SU-DHL-6 (cell line): ENCODE measurements around the gene OXCT1.

Experiments used
- CTCF ChIP-seq: fragments of 200-600 bp; sonication (generic); IDR thresholded peaks from one replicate; pipeline ENCODE4 v1.5.1; 2017; ENCODE audit warnings: antibody characterized with exemption, mild to moderate bottlenecking, low read length, moderate library complexity; ENCODE audit not compliant: insufficient read depth, poor library complexity, severe bottlenecking
- EZH2phosphoT487 ChIP-seq: fragments of 200-600 bp; sonication (generic), shearing (Covaris generic); conservative IDR thresholded peaks from 2 replicates; pipeline ENCODE4 v1.6.1; 2018; ENCODE audit warnings: mild to moderate bottlenecking, antibody characterized with exemption, low read length, moderate library complexity, mixed read lengths

- TF ChIP-seq CTCF (no peak), EZH2phosphoT487 (no peak)
These were observed 1.6 kb upstream of the OXCT1 start for GRCh38 chr5:41871852-41872251.
